Prostate gland (tissue), 1 donor: ENCODE data around the gene KCNN1.

Source experiments
- POLR2A ChIP-seq: fragments of 450-650 bp; IDR thresholded peaks from one replicate; pipeline ENCODE4 v1.6.1; 2016; ENCODE audit warnings: antibody characterized with exemption, mild to moderate bottlenecking
- POLR2AphosphoS5 ChIP-seq: sonication (generic); formaldehyde crosslinking; IDR thresholded peaks from one replicate; pipeline ENCODE4 v1.6.1; 2017; ENCODE audit warnings: antibody characterized with exemption

DNA sequence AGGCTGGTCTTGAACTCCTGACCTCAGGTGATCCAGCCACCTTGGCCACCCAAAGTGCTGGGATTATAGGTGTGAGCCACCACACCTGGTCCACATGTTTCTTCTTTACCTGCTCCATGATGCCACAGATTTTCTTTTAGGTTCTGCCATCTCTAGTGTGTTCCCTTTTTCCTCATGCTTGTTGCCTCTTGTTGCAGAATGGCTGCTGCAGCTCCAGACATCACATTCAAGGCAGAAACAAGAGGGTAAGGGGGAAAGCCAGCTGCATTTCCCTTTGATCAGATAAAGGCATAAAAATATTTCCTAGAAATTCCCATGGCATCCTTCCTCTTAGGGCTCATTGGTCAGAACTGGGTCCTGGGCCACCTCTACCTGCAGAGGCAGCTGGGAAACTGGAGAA lies 46.4 kb upstream of the KCNN1 start:
- no peak for TF ChIP-seq POLR2A
- TF ChIP-seq POLR2AphosphoS5 = no peak
